ENCODE measurements around the gene SOX8.
"Not testable (repeated sequence)": the region's sequence is repeated elsewhere in the genome, so short reads cannot be mapped to it uniquely, and the experiment has no call there.

Gene SOX8

DNA sequence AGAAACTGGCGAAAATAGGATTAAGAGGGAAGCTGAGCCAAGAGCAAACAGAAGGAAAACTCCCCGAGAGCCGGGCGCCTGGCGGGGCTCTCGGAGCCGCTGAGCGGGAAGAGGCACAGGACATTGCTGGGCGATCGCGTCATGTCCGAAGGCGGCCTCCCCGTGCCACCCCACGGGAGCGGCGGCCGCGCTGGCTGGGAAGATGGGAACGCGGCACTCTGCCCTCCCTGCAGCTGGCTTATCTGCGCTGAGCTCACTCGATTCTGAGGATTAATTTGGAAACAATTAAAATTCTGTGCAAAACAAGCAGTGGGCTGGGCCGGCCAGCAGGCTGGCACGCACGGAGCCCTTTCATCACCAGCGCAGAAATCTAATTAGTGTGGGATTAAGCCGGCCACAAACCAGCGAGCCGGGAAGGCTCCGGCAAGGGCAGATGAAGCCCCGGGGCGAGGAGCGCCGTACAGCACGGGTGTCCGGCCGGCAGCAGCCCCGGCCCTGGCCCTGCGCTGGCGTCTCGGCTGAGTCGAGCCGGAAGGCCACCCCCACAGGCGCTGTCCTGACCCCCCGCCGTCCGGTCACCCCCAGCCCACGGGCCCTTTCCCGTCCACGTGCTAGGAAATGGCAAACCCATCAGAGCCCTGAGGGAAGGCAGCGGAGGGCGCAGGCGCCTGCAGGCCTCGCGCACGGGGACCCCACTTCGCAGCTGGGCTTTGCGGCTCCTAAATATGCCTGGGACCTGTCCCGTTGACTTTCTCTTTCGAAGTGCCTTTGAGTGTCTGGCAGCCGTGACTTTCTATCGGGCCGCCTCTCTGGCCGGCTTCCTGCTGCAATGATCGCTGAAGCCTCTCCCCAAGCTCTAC lies 37.9 kb downstream of the SOX8 start:
- 93% methylated on average over 66 of the region's 66 CpGs for WGBS

DNA sequence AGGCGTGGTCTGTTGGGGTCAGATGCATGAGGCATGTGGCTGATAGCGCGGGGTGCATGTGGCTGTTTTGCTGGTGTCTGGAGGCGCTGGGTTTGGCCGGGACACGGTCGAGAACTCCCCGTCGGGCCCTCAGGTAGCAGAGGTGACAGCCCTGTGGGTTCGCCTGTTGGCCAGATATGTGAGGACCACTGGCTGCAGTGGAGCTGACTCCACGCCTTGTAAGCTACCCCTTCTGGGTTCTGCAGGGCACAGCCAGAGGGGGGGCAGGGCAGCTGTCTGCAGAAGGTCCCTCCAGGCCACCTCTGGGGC lies 38.5 kb downstream of the SOX8 start:
- no peak overlapping the region for H3K27ac ChIP-seq (ENCODE audit: low read depth, low read length)
- no peak overlapping the region for H3K4me3 ChIP-seq (ENCODE audit: low read length)

More for the DNA sequence above, 37.9 kb downstream of the SOX8 start:
- Histone ChIP-seq H3K27me3 (ENCODE audit: insufficient read depth, low read length) (no peaks in the 10 kb centered on the region), H3K36me3 (ENCODE audit: insufficient read depth, low read length) (no peaks in the 10 kb centered on the region), H3K27ac (ENCODE audit: low read depth, low read length) (no peak overlapping the region), H3K4me3 (ENCODE audit: low read length) (no peak overlapping the region), H3K4me1 (ENCODE audit: insufficient read depth, low read length) (no peaks in the 10 kb centered on the region), H3K9ac (ENCODE audit: low read depth, low read length) (no peak overlapping the region), H3K9me3 (ENCODE audit: insufficient read depth, low read depth, low read length) (no peaks in the 10 kb centered on the region)

DNA sequence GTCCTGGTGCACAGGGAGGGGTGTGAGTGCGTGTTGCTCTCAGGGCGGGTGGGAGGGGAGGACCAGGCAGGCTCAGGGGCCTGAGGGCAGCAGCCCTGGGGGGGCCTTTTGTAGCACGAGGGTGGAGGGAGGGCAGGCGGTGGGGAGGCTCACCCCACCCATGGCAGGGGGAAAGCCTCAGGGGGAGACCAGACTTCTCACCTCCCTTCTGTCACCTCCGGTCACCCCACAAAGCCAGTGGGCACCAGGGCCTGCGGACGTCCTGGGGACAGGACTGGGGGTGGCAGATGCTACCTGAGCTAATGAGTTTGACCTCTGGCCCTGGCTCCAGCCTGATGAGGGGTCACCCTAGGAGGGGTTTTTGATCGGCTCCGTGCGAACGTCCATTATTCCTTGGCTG lies 39.0 kb downstream of the SOX8 start:
- WGBS, result 94% methylated on average over 11 of the region's 11 CpGs
- H3K4me3 ChIP-seq (ENCODE audit: low read length), result no peak overlapping the region
- no peaks in the 10 kb centered on the region for H3K4me1 ChIP-seq (ENCODE audit: insufficient read depth, low read length)
- H3K9ac ChIP-seq (ENCODE audit: low read depth, low read length), result no peak overlapping the region
- H3K9me3 ChIP-seq (ENCODE audit: insufficient read depth, low read depth, low read length), result no peaks in the 10 kb centered on the region
- H3K36me3 ChIP-seq (ENCODE audit: insufficient read depth, low read length), result no peaks in the 10 kb centered on the region
- H3K27ac ChIP-seq (ENCODE audit: low read depth, low read length), result no peak overlapping the region
- no peaks in the 10 kb centered on the region for H3K27me3 ChIP-seq (ENCODE audit: insufficient read depth, low read length)

More for the DNA sequence above, 38.5 kb downstream of the SOX8 start:
- WGBS, result 92% methylated on average over 11 of the region's 11 CpGs
- H3K27me3 ChIP-seq (ENCODE audit: insufficient read depth, low read length), result no peaks in the 10 kb centered on the region
- no peak overlapping the region for H3K9ac ChIP-seq (ENCODE audit: low read depth, low read length)
- H3K9me3 ChIP-seq (ENCODE audit: insufficient read depth, low read depth, low read length), result no peaks in the 10 kb centered on the region
- no peaks in the 10 kb centered on the region for H3K4me1 ChIP-seq (ENCODE audit: insufficient read depth, low read length)
- H3K36me3 ChIP-seq (ENCODE audit: insufficient read depth, low read length), result no peaks in the 10 kb centered on the region

DNA sequence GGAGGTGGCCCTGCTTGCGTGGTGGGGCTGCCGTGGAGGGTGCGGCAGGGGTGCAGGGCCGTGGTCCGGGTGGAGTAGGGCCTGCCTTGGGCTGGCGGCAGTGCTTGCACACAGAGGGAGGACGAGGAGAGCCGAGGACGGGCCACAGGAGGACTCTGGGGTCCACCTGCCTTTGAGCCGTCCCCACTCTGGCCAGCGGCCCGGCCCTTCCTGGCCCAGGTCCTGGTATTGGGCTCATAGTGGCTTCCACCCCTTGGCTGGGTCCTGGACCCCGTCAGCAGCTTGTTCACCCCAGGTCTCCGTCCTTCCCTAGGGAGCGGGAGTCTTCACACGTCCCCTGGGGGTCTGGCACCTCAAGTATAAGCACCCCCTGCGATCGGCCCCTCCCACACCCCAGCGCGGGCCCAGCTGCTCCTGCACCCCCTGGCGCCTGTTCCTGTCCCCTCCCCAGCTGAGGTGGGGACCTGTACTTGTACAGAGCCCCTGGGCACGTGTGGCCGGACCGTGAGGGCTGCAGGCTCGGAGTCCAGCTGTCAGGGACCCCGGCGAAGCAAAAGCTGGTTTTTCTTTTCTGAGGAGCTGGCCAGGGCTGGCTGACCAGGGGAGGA lies 40.1 kb downstream of the SOX8 start:
- H3K27ac ChIP-seq (ENCODE audit: low read depth, low read length), result no peak overlapping the region
- H3K4me1 ChIP-seq (ENCODE audit: insufficient read depth, low read length), result no peaks in the 10 kb centered on the region
- WGBS, result 92% methylated on average over 27 of the region's 27 CpGs
- no peaks in the 10 kb centered on the region for H3K27me3 ChIP-seq (ENCODE audit: insufficient read depth, low read length)
- no peak overlapping the region for H3K9ac ChIP-seq (ENCODE audit: low read depth, low read length)
- H3K36me3 ChIP-seq (ENCODE audit: insufficient read depth, low read length), result no peaks in the 10 kb centered on the region
- no peaks in the 10 kb centered on the region for H3K9me3 ChIP-seq (ENCODE audit: insufficient read depth, low read depth, low read length)
- no peak overlapping the region for H3K4me3 ChIP-seq (ENCODE audit: low read length)

DNA sequence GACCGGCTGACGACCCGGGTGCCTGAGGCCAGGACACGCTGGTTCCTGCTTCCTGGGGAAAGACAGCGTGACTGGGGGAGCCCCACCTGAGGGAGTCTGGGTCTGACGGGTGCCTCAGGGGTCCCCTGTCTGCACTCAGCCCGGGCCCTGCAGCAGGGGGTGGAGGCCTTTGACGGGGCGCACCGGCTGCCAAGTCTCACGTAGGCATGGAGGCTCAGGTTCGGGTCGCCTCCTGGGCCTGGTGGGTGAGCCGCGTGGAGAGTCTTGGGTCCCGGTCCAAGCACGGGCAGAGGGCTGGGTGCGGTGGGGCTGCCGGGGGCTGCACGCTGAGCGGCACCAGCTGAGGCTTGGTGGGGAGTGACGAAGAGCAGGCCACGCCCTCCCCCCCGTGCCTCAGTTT lies 40.9 kb downstream of the SOX8 start:
- WGBS, result 92% methylated on average over 24 of the region's 24 CpGs
- no peak overlapping the region; the same call in 1 of the 2 replicates for H3K9ac ChIP-seq (ENCODE audit: low read depth, low read length)
- H3K4me3 ChIP-seq (ENCODE audit: low read length), result no peak overlapping the region
- H3K27ac ChIP-seq (ENCODE audit: low read depth, low read length), result no peak overlapping the region
- no peaks in the 10 kb centered on the region for H3K27me3 ChIP-seq (ENCODE audit: insufficient read depth, low read length)
- H3K36me3 ChIP-seq (ENCODE audit: insufficient read depth, low read length), result no peaks in the 10 kb centered on the region
- H3K9me3 ChIP-seq (ENCODE audit: insufficient read depth, low read depth, low read length), result no peaks in the 10 kb centered on the region
- no peaks in the 10 kb centered on the region for H3K4me1 ChIP-seq (ENCODE audit: insufficient read depth, low read length)

DNA sequence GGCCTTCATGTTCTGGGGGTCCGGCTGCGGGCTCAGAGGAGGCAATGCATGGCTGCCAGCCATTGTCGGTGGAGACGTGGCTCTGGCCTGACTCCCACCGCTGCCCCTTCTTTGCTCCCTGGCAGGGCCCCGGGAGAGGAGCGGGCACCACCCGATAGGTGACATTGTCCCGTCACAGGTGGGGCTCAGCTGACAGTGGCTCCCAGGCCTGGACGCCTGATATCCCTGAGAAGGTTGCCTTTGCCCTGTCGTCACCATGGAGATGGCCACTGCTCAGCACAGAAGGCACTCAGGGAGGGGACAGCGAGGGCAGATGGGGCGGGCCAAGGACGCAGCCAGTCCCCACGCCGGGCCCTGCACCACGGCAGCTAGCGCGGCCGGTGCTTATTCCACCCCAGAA lies 42.6 kb downstream of the SOX8 start:
- 95% methylated on average over 20 of the region's 20 CpGs for WGBS
- no peaks in the 10 kb centered on the region for H3K9me3 ChIP-seq (ENCODE audit: insufficient read depth, low read depth, low read length)
- no peaks in the 10 kb centered on the region for H3K36me3 ChIP-seq (ENCODE audit: insufficient read depth, low read length)
- H3K4me1 ChIP-seq (ENCODE audit: insufficient read depth, low read length), result no peaks in the 10 kb centered on the region
- no peak overlapping the region for H3K9ac ChIP-seq (ENCODE audit: low read depth, low read length)
- H3K4me3 ChIP-seq (ENCODE audit: low read length), result no peak overlapping the region
- no peaks in the 10 kb centered on the region for H3K27me3 ChIP-seq (ENCODE audit: insufficient read depth, low read length)
- H3K27ac ChIP-seq (ENCODE audit: low read depth, low read length), result no peak overlapping the region

DNA sequence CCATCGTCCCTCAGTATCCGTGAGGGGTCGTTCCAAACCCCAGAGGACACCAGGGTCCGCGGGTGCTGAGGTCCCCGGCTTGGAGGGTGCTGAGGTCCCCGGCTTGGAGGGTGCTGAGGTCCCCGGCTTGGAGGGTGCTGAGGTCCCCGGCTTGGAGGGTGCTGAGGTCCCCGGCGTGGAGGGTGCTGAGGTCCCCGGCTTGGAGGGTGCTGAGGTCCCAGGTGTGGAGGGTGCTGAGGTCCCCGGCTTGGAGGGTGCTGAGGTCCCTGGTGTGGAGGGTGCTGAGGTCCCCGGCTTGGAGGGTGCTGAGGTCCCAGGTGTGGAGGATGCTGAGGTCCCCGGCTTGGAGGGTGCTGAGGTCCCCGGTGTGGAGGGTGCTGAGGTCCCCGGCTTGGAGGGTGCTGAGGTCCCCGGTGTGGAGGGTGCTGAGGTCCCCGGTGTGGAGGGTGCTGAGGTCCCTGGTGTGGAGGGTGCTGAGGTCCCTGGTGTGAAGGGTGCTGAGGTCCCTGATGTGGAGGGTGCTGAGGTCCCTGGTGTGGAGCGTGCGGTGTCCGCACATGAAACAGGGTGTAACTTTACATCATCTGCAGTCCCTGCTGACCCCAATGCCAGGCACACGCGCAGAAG lies 43.7 kb downstream of the SOX8 start:
- not testable (repeated sequence) for H3K27ac ChIP-seq (ENCODE audit: low read depth, low read length); H3K9me3 ChIP-seq (ENCODE audit: insufficient read depth, low read depth, low read length); H3K36me3 ChIP-seq (ENCODE audit: insufficient read depth, low read length); H3K4me1 ChIP-seq (ENCODE audit: insufficient read depth, low read length); H3K4me3 ChIP-seq (ENCODE audit: low read length); H3K9ac ChIP-seq (ENCODE audit: low read depth, low read length); H3K27me3 ChIP-seq (ENCODE audit: insufficient read depth, low read length)
- 76% methylated on average over 24 of the region's 24 CpGs for WGBS

DNA sequence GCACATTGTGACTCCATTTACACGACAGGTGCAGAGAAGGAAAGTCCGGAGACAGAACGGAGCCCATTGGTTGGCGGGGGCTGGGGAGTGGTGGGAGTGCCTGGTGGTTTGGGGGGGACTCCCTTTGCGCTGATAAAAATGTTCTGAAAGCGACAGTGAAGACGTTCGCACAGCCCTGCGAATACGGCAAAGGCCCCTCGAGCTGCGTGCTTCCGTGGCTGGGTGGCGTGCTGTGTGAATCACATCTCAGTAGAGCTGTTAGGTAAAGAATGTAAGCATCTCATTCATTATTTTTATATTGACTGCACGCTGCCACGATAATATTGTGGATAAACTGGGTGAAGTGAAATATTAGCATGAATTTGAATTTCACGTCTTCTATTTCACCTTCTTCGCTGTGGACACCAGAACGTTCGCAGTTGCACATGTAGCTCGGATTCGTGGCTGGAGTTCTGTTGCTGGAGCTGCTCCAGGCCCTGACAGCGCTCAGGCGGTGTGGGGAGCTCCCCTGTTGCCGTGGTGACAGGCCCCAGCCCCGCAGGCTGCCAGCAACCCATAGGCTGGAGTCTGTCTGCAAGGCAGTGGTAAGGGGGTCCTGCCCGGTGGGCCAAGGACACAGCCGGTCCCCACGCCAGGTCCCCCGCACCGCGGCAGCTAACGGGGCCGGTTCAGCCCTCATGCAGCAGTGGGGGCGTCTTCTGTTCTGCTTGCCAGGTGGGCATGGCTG lies 44.6 kb downstream of the SOX8 start:
- Histone ChIP-seq H3K9ac (ENCODE audit: low read depth, low read length) (no peak overlapping the region), H3K4me1 (ENCODE audit: insufficient read depth, low read length) (no peaks in the 10 kb centered on the region), H3K9me3 (ENCODE audit: insufficient read depth, low read depth, low read length) (no peaks in the 10 kb centered on the region), H3K27me3 (ENCODE audit: insufficient read depth, low read length) (no peaks in the 10 kb centered on the region), H3K36me3 (ENCODE audit: insufficient read depth, low read length) (no peaks in the 10 kb centered on the region), H3K4me3 (ENCODE audit: low read length) (no peak overlapping the region), H3K27ac (ENCODE audit: low read depth, low read length) (no peak overlapping the region)
- 91% methylated on average over 35 of the region's 35 CpGs for WGBS

DNA sequence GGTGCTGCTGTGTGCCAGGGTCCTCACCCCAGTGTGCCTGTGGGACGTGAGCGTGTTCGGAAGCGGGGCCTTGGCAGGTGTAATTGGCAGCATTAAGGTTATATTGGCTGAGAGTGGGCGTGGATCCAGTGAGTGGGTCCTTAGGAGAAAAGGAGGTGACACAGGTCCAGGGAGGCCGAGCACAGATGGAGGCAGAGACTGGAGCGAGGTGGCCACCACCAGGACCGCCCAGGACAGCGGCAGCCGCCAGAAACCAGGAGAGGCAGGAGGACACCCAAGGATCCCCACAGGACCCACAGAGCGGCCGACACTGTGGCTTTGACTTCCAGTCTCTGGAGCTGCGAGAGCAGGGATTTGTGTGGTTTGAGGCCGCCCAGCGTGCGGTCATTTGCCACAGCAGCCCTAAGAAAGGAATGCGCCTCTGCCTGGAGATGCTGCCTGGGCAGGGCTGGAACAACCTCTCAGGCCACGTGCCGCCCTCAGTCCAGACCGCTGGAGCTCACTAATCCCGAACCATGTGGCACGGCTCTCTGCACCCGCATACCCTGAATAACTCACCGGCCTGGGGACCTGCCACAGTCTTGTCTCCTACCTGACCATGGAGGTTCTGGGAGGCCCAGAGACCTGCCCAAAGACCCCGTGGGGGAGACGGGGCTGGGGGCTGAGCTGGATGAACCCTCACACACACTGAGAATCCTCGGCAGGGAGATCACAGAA lies 45.4 kb downstream of the SOX8 start:
- H3K36me3 ChIP-seq (ENCODE audit: insufficient read depth, low read length), result no peaks in the 10 kb centered on the region
- no peaks in the 10 kb centered on the region for H3K4me1 ChIP-seq (ENCODE audit: insufficient read depth, low read length)
- no peak overlapping the region for H3K9ac ChIP-seq (ENCODE audit: low read depth, low read length)
- H3K27ac ChIP-seq (ENCODE audit: low read depth, low read length), result no peak overlapping the region
- no peaks in the 10 kb centered on the region for H3K9me3 ChIP-seq (ENCODE audit: insufficient read depth, low read depth, low read length)
- no peaks in the 10 kb centered on the region for H3K27me3 ChIP-seq (ENCODE audit: insufficient read depth, low read length)
- WGBS, result 93% methylated on average over 27 of the region's 27 CpGs
- H3K4me3 ChIP-seq (ENCODE audit: low read length), result no peak overlapping the region

DNA sequence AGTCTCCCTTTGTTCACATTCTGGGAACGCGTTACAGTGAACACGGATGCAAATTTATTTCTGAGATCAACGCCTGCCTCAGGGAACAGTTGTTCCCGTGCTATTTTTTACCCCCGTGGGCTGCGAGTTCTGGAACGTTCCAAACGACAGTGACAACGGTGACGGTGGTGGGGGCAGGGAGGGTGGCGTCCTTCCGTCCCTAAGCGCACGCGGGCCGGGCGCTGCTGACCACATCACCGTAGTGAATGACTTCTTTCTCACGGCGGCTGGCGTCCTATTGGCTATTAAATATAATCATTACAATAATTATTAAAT lies 45.9 kb downstream of the SOX8 start:
- Histone ChIP-seq H3K27ac (ENCODE audit: low read depth, low read length) (no peak overlapping the region), H3K36me3 (ENCODE audit: insufficient read depth, low read length) (no peaks in the 10 kb centered on the region), H3K9ac (ENCODE audit: low read depth, low read length) (no peak overlapping the region), H3K4me1 (ENCODE audit: insufficient read depth, low read length) (no peaks in the 10 kb centered on the region), H3K27me3 (ENCODE audit: insufficient read depth, low read length) (no peaks in the 10 kb centered on the region), H3K4me3 (ENCODE audit: low read length) (no peak overlapping the region), H3K9me3 (ENCODE audit: insufficient read depth, low read depth, low read length) (no peaks in the 10 kb centered on the region)
- WGBS, result 93% methylated on average over 18 of the region's 22 CpGs

- Histone ChIP-seq H3K4me1 (ENCODE audit: insufficient read depth, low read length) (no peaks in the 10 kb centered on the region), H3K27ac (ENCODE audit: low read depth, low read length) (no peak overlapping the region), H3K4me3 (ENCODE audit: low read length) (no peak overlapping the region), H3K9me3 (ENCODE audit: insufficient read depth, low read depth, low read length) (0 out of 2 replicates have a peak, but pooled peaks cover 4% of the 10 kb centered on the region), H3K9ac (ENCODE audit: low read depth, low read length) (no peak overlapping the region), H3K27me3 (ENCODE audit: insufficient read depth, low read length) (no peaks in the 10 kb centered on the region), H3K36me3 (ENCODE audit: insufficient read depth, low read length) (no peaks in the 10 kb centered on the region)
- 85% methylated on average over 15 of the region's 15 CpGs for WGBS
These were observed 46.5 kb downstream of the SOX8 start for GRCh38 chr16:1028056-1028455.

All from HUES64 (cell line).